Middle frontal gyrus (tissue), 1 donor: ENCODE results near the gene FAT3.
A peak's percentile ranks its signal among the peaks of the same experiment; 100 is the strongest.

Experiments used
- DNase-seq: peaks from one replicate; pipeline ENCODE4 v3.0.0-alpha.2; 2015; ENCODE audit warnings: low spot score; ENCODE audit errors: extremely low spot score

The FAT3 gene

GRCh38 chr11:92224407-92225124 is at the start of gene FAT3:
TSS of gene FAT3 (plus strand) at chr11:92224818. CDS start at chr11:92352113, 127,295 bp downstream.
- DNase-seq, result no peak

GRCh38 chr11:92179017-92179670 is 45.5 kb upstream of the FAT3 start:
- no peak for DNase-seq

- no peak for DNase-seq
These were observed 44.4 kb upstream of the FAT3 start for GRCh38 chr11:92180226-92180625.

GRCh38 chr11:92180664-92181251 is 43.9 kb upstream of the FAT3 start:
- peak; percentile 5 for DNase-seq

- DNase-seq, result no peak
These were observed 33.9 kb upstream of the FAT3 start for GRCh38 chr11:92190535-92191206.

- DNase-seq, result no peak
These were observed 32.5 kb upstream of the FAT3 start for GRCh38 chr11:92192141-92192540.

GRCh38 chr11:92198268-92198667 is 26.4 kb upstream of the FAT3 start:
- DNase-seq, result no peak

- DNase-seq, result no peak
These were observed 24.6 kb upstream of the FAT3 start for GRCh38 chr11:92199991-92200390.

- DNase-seq, result no peak
These were observed 19.9 kb upstream of the FAT3 start for GRCh38 chr11:92204731-92205130.

- no peak for DNase-seq
These were observed 18.2 kb upstream of the FAT3 start for GRCh38 chr11:92206441-92206840.

- no peak for DNase-seq
These were observed 12.9 kb upstream of the FAT3 start for GRCh38 chr11:92211576-92212167.

GRCh38 chr11:92212530-92212929 is 12.1 kb upstream of the FAT3 start:
- no peak for DNase-seq

GRCh38 chr11:92216789-92217188 is 7.8 kb upstream of the FAT3 start:
- no peak for DNase-seq

GRCh38 chr11:92219476-92219875 is 5.1 kb upstream of the FAT3 start:
- DNase-seq, result no peak

- no peak for DNase-seq
These were observed 1.9 kb upstream of the FAT3 start for GRCh38 chr11:92222701-92223100.

- DNase-seq, result no peak
These were observed 588 bp upstream of the FAT3 start for GRCh38 chr11:92224054-92224406.

- no peak for DNase-seq
These were observed 528 bp downstream of the FAT3 start for GRCh38 chr11:92225125-92225567.

- no peak for DNase-seq
These were observed 1.1 kb downstream of the FAT3 start for GRCh38 chr11:92225568-92226330.

- no peak for DNase-seq
These were observed 2.0 kb downstream of the FAT3 start for GRCh38 chr11:92226331-92227229.

- no peak for DNase-seq
These were observed 2.7 kb downstream of the FAT3 start for GRCh38 chr11:92227230-92227814.
